Measurements from ENCODE around the gene FBRS. TPM values are rescaled to one million over a fixed set of nuclear protein-coding genes. Genes with fewer than 3 reads are reported as not detected.

The FBRS gene
- total and polyA plus RNA-seq, 2 of the 13 experiments (the other 11 are each of a cell fraction or from before 2014, with no cell fraction given): 13.7 to 16.2 TPM

DNA sequence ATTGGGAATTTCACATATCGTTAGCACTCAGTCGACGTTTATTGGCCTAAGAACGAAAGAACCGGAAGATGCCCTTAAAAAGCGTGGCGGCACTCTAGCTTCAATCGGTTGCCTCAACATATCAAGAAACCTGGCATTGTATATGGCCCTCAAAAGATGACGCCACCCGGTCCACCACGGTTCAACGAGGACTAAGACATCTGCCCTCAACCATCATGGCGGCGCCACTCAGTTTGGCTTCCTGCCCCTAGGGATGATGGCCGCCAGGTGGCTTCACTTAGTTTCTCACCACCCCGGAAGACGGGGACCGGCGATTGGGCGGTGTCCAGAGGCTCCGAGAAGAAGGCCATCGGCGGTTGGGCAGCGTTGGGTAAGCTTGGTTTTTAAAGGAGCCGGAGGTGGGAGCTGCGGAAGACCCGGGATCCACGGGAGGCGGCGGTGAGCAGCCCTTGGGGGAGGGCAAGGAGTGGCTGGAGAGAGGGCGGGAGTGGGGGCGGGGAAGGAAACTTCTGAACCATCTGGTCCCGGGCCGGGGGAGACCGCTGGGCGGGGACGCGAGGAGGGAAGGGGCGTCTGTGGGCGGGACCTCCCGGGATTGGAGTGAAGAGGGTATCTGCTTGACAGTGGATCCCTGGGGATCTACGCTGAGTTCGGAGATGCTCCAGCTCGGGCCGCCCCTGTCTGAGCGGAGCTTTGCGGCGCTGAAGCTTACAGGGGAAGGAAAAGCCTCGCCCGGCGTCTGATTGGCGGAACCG lies 7.7 kb upstream of the FBRS start, which contains the start of gene PRR14 (continued):
- TF ChIP-seq ZNF34 (CRISPR knock-in tag; IDR thresholded peaks at IDR 0.05; ENCODE audit: borderline replicate concordance) (0 out of 2 replicates have a peak, but pooled peaks have one; percentile 27), NFRKB (IDR thresholded peaks at IDR 0.05) (peak; percentile 82), EHMT2 (IDR thresholded peaks at IDR 0.05; ENCODE audit: borderline replicate concordance, low read depth, low read length) (peak; percentile 96), NFKB2 (CRISPR knock-in tag; IDR thresholded peaks at IDR 0.05; ENCODE audit: borderline replicate concordance) (peak; percentile 55; the same call in 1 of the 2 replicates), RBAK (CRISPR knock-in tag; IDR thresholded peaks at IDR 0.05) (no peak), ZFP82 (CRISPR knock-in tag; IDR thresholded peaks at IDR 0.05; ENCODE audit: borderline replicate concordance) (0 out of 2 replicates have a peak, but pooled peaks have one; percentile 11), JUND (CRISPR knock-in tag; IDR thresholded peaks at IDR 0.05) (0 out of 2 replicates have a peak, but pooled peaks have one; percentile 44), MAF1 (CRISPR knock-in tag; IDR thresholded peaks at IDR 0.05; ENCODE audit: borderline replicate concordance) (no peak), TOPORS (CRISPR knock-in tag; IDR thresholded peaks at IDR 0.05) (0 out of 2 replicates have a peak, but pooled peaks have one; percentile 66), ATF7-NPFF (CRISPR knock-in tag; IDR thresholded peaks at IDR 0.05; ENCODE audit: low read depth) (no peak; the same call in 1 of the 2 replicates), ZSCAN20 (CRISPR knock-in tag; IDR thresholded peaks at IDR 0.05; ENCODE audit: borderline replicate concordance) (no peak), THYN1 (CRISPR knock-in tag; IDR thresholded peaks at IDR 0.05; ENCODE audit: borderline replicate concordance, low read depth) (no peak), PPARG (CRISPR knock-in tag; conservative IDR thresholded peaks at IDR 0.05) (no peak)
- TF ChIP-seq, protein P1, sequence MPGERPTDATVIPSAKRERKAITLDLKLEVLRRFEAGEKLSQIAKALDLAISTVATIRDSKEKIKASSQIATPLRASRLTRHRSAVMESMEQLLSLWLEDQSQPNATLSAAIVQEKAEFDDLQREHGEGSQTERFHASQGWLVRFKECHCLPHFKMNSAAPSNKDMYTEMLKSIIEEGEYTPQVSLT (CRISPR knock-in tag; IDR thresholded peaks at IDR 0.05; ENCODE audit: borderline replicate concordance, low read depth): no peak
- TF ChIP-seq, protein P2, sequence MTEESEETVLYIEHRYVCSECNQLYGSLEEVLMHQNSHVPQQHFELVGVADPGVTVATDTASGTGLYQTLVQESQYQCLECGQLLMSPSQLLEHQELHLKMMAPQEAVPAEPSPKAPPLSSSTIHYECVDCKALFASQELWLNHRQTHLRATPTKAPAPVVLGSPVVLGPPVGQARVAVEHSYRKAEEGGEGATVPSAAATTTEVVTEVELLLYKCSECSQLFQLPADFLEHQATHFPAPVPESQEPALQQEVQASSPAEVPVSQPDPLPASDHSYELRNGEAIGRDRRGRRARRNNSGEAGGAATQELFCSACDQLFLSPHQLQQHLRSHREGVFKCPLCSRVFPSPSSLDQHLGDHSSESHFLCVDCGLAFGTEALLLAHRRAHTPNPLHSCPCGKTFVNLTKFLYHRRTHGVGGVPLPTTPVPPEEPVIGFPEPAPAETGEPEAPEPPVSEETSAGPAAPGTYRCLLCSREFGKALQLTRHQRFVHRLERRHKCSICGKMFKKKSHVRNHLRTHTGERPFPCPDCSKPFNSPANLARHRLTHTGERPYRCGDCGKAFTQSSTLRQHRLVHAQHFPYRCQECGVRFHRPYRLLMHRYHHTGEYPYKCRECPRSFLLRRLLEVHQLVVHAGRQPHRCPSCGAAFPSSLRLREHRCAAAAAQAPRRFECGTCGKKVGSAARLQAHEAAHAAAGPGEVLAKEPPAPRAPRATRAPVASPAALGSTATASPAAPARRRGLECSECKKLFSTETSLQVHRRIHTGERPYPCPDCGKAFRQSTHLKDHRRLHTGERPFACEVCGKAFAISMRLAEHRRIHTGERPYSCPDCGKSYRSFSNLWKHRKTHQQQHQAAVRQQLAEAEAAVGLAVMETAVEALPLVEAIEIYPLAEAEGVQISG (CRISPR knock-in tag; IDR thresholded peaks at IDR 0.05): peak; percentile 88
- TF ChIP-seq, protein P3, sequence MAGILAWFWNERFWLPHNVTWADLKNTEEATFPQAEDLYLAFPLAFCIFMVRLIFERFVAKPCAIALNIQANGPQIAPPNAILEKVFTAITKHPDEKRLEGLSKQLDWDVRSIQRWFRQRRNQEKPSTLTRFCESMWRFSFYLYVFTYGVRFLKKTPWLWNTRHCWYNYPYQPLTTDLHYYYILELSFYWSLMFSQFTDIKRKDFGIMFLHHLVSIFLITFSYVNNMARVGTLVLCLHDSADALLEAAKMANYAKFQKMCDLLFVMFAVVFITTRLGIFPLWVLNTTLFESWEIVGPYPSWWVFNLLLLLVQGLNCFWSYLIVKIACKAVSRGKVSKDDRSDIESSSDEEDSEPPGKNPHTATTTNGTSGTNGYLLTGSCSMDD (CRISPR knock-in tag; IDR thresholded peaks at IDR 0.05): no peak
- TF ChIP-seq, protein P4, sequence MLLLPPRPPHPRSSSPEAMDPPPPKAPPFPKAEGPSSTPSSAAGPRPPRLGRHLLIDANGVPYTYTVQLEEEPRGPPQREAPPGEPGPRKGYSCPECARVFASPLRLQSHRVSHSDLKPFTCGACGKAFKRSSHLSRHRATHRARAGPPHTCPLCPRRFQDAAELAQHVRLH (CRISPR knock-in tag; IDR thresholded peaks at IDR 0.05; ENCODE audit: borderline replicate concordance, low read depth): no peak; the same call in 1 of the 2 replicates
- TF ChIP-seq, protein P5, sequence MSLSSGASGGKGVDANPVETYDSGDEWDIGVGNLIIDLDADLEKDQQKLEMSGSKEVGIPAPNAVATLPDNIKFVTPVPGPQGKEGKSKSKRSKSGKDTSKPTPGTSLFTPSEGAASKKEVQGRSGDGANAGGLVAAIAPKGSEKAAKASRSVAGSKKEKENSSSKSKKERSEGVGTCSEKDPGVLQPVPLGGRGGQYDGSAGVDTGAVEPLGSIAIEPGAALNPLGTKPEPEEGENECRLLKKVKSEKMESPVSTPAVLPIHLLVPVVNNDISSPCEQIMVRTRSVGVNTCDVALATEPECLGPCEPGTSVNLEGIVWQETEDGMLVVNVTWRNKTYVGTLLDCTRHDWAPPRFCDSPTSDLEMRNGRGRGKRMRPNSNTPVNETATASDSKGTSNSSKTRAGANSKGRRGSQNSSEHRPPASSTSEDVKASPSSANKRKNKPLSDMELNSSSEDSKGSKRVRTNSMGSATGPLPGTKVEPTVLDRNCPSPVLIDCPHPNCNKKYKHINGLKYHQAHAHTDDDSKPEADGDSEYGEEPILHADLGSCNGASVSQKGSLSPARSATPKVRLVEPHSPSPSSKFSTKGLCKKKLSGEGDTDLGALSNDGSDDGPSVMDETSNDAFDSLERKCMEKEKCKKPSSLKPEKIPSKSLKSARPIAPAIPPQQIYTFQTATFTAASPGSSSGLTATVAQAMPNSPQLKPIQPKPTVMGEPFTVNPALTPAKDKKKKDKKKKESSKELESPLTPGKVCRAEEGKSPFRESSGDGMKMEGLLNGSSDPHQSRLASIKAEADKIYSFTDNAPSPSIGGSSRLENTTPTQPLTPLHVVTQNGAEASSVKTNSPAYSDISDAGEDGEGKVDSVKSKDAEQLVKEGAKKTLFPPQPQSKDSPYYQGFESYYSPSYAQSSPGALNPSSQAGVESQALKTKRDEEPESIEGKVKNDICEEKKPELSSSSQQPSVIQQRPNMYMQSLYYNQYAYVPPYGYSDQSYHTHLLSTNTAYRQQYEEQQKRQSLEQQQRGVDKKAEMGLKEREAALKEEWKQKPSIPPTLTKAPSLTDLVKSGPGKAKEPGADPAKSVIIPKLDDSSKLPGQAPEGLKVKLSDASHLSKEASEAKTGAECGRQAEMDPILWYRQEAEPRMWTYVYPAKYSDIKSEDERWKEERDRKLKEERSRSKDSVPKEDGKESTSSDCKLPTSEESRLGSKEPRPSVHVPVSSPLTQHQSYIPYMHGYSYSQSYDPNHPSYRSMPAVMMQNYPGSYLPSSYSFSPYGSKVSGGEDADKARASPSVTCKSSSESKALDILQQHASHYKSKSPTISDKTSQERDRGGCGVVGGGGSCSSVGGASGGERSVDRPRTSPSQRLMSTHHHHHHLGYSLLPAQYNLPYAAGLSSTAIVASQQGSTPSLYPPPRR (CRISPR knock-in tag; IDR thresholded peaks at IDR 0.05; ENCODE audit: borderline replicate concordance): peak; percentile 55; the same call in 1 of the 2 replicates
- TF ChIP-seq, protein P6, sequence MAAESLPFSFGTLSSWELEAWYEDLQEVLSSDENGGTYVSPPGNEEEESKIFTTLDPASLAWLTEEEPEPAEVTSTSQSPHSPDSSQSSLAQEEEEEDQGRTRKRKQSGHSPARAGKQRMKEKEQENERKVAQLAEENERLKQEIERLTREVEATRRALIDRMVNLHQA (CRISPR knock-in tag; IDR thresholded peaks at IDR 0.05): no peak
